Calu3 (cell line): Measurements from ENCODE around the gene CPNE9. TPM values are rescaled to one million over a fixed set of nuclear protein-coding genes. Genes with fewer than 3 reads are reported as not detected.

Source experiments
- BruUV-seq: library from RNA; stranded (reverse); fragments of 400-500 nt; replicated peaks from 2 replicates; lab custom pipeline; 2021; lab: Mats Ljungman, UMichigan
- CTCF ChIA-PET: fragments of 300-600 bp; sonication (Branson Sonifier 250); formaldehyde crosslinking; loops from one replicate; lab custom pipeline; 2022; ENCODE audit warnings: antibody characterized with exemption; lab: Charles Lee
- DNase-seq: peaks from one replicate; pipeline ENCODE4 v3.0.0; 2022
- H3K27ac Mint-ChIP-seq: one replicate; pipeline ENCODE4 v1.8.0; 2022; ENCODE audit warnings: mixed read lengths; ENCODE audit not compliant: unreplicated experiment
- H3K27me3 Mint-ChIP-seq: one replicate; pipeline ENCODE4 v1.8.0; 2022; ENCODE audit warnings: mixed read lengths; ENCODE audit not compliant: unreplicated experiment
- H3K36me3 Mint-ChIP-seq: one replicate; pipeline ENCODE4 v1.8.0; 2022; ENCODE audit warnings: mild to moderate bottlenecking, moderate library complexity, mixed read lengths; ENCODE audit not compliant: insufficient read depth, unreplicated experiment
- H3K4me1 Mint-ChIP-seq: one replicate; pipeline ENCODE4 v1.8.0; 2022; ENCODE audit warnings: mild to moderate bottlenecking, low read depth, mixed read lengths; ENCODE audit not compliant: unreplicated experiment
- H3K4me3 Mint-ChIP-seq: one replicate; pipeline ENCODE4 v1.8.0; 2022; ENCODE audit warnings: mild to moderate bottlenecking, low read depth, moderate library complexity, mixed read lengths; ENCODE audit not compliant: unreplicated experiment
- H3K9me3 Mint-ChIP-seq: one replicate; pipeline ENCODE4 v1.8.0; 2022; ENCODE audit warnings: low read depth, mixed read lengths; ENCODE audit not compliant: unreplicated experiment
- intact Hi-C: fragments of 100-400 bp; cut with micrococcal nuclease; formaldehyde crosslinking; loops from one replicate; pipeline ENCODE4 v1.10.0; 2022; ENCODE audit not compliant: unreplicated experiment
- total RNA-seq: library from RNA; stranded (reverse); gene quantifications from 2 replicates; pipeline ENCODE4 v1.2.3, GENCODE V29; 2022
- TF ChIP-seq, protein P1 (sequence below): fragments of 200-600 bp; IDR thresholded peaks from one replicate; pipeline ENCODE4 v1.8.0; 2022; ENCODE audit warnings: antibody characterized with exemption; ENCODE audit not compliant: unreplicated experiment

Gene CPNE9
- total RNA-seq, 1 experiment from 2014 or later, result not detected

DNA sequence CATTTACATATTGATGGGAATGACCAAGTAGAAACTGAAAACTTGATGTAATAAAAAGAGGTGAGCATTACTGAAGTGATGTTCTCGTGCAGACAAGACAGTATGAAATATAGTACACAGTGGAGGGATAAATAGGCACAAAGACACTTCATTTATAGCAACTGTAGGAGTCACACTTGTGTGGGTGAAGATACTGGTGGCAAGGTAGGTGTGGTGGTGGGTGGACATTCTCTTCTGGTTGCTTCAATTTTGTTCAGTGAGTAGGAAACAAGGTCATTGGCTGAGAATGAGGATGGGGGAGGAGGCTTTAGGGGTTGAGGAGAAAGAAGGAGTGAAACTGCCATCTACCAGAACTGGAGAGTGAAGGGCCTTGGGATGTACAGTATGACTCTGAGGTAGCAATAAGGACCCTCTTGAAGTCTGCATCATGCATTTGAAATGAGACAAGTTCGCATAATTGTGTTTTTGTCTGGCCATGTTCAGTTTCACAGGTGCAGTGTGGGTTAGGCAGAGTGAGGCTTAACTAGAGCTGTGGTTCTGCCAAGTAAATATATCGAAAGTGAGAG, 6.6 kb downstream of the CPNE9 start:
- H3K36me3 Mint-ChIP-seq, result no peaks in the 10 kb centered on the region
- intact Hi-C loops, result no loop called here
- TF ChIP-seq, protein P1, sequence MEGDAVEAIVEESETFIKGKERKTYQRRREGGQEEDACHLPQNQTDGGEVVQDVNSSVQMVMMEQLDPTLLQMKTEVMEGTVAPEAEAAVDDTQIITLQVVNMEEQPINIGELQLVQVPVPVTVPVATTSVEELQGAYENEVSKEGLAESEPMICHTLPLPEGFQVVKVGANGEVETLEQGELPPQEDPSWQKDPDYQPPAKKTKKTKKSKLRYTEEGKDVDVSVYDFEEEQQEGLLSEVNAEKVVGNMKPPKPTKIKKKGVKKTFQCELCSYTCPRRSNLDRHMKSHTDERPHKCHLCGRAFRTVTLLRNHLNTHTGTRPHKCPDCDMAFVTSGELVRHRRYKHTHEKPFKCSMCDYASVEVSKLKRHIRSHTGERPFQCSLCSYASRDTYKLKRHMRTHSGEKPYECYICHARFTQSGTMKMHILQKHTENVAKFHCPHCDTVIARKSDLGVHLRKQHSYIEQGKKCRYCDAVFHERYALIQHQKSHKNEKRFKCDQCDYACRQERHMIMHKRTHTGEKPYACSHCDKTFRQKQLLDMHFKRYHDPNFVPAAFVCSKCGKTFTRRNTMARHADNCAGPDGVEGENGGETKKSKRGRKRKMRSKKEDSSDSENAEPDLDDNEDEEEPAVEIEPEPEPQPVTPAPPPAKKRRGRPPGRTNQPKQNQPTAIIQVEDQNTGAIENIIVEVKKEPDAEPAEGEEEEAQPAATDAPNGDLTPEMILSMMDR, result no peak
- H3K9me3 Mint-ChIP-seq, result no peaks in the 10 kb centered on the region
- peaks cover 79% of the 10 kb centered on the region for H3K27me3 Mint-ChIP-seq
- BruUV-seq, result no TSS peak
- no peak overlapping the region for H3K4me3 Mint-ChIP-seq
- H3K4me1 Mint-ChIP-seq, result peaks cover 5% of the 10 kb centered on the region
- CTCF ChIA-PET, result interaction anchor here (0.7 kb wide), 1 partner anchor 10 kb away, joined by 3 read pairs; no protein-coding TSS in a partner anchor
- DNase-seq, result no peak
- no peak overlapping the region for H3K27ac Mint-ChIP-seq

DNA sequence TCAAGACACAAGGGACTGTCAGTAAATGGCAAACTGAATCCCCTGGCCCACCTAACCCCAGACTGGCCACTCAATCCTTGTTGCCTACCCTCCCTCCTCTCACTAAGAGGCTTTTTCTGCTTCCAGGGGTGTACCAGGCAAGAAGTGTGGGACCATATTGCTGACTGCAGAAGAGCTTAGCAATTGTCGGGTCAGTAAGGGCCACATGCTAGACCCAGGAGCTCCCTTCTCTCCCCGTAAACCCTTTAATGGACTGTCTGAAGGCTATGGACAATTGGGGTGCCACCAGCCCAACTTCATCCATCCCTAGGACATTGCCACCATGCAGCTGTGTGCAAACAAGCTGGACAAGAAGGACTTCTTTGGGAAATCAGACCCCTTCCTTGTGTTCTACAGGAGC, 8.8 kb downstream of the CPNE9 start:
- Mint-ChIP-seq H3K9me3 (no peaks in the 10 kb centered on the region), H3K27ac (no peak overlapping the region), H3K4me1 (peaks cover 15% of the 10 kb centered on the region), H3K36me3 (no peaks in the 10 kb centered on the region), H3K27me3 (peaks cover 67% of the 10 kb centered on the region), H3K4me3 (no peak overlapping the region)
- TF ChIP-seq, protein P1, result no peak
- DNase-seq, result no peak
- intact Hi-C loops, result no loop called here
- BruUV-seq, result no TSS peak
- CTCF ChIA-PET, result interaction anchor here (0.6 kb wide), 1 partner anchor 1739 kb away, joined by 3 read pairs; no protein-coding TSS in a partner anchor

DNA sequence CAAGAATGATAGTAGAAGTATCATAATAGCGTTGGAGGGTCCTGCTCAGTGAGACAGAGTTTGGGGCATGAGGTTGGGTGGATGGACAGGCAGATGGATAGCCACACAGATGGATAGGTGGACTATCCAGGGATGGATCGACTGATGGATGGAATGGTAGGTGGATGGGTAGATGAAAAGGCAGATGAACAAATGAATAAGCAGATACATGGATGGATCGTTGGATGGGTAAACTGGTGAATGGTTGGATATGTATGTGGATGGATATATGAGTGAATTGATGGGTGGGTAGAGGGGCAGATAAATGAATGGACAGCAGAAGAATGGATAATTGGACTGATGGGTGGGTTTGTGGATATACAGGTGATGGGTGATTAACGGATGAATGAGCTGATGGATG, 9.5 kb downstream of the CPNE9 start:
- no peaks in the 10 kb centered on the region for H3K36me3 Mint-ChIP-seq
- CTCF ChIA-PET, result no interaction called here
- H3K27ac Mint-ChIP-seq, result no peak overlapping the region
- H3K9me3 Mint-ChIP-seq, result no peaks in the 10 kb centered on the region
- intact Hi-C loops, result no loop called here
- no TSS peak for BruUV-seq
- TF ChIP-seq, protein P1, result no peak
- DNase-seq, result no peak
- H3K4me1 Mint-ChIP-seq, result peaks cover 15% of the 10 kb centered on the region
- H3K27me3 Mint-ChIP-seq, result peaks cover 67% of the 10 kb centered on the region
- no peak overlapping the region for H3K4me3 Mint-ChIP-seq

DNA sequence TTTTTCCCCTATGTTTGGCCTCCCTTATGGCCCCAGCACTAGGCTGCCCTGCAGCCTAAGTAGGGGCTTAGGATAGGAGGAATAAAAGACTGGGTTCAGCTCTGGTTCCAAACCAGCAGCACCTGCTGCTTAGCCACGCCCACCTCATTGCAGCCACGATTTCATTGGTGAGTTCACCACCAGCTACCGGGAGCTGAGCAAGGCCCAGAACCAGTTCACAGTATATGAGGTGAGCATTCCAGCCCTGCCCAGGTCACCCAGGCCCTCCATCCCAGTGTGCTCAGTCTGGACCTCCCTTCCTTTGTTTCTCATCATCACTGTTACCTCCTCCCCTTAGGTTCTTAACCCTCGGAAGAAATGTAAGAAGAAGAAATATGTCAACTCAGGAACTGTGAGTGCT, 11.5 kb downstream of the CPNE9 start:
- intact Hi-C loops, result loop anchor here (5.0 kb wide), 1 partner anchor 77 kb away; the partner anchor contains the start of genes ARPC4 and TADA3
- Mint-ChIP-seq H3K4me3 (no peak overlapping the region), H3K27me3 (peaks cover 60% of the 10 kb centered on the region), H3K9me3 (no peaks in the 10 kb centered on the region), H3K4me1 (peaks cover 15% of the 10 kb centered on the region), H3K27ac (no peak overlapping the region), H3K36me3 (no peaks in the 10 kb centered on the region)
- CTCF ChIA-PET, result interaction anchor here (0.6 to 1.9 kb wide), 4 partner anchors 13 to 362 kb away, joined by 3 to 10 read pairs (median 6); no protein-coding TSS in a partner anchor
- DNase-seq, result peak; percentile 46
- TF ChIP-seq, protein P1, result no peak
- no TSS peak for BruUV-seq
